ENCODE measurements around the gene ITSN1.
A peak's percentile ranks its signal among the peaks of the same experiment; 100 is the strongest.
"Not testable (repeated sequence)": the region's sequence is repeated elsewhere in the genome, so short reads cannot be mapped to it uniquely, and the experiment has no call there.

Gene ITSN1

GRCh38 chr21:33698087-33698860, 56.0 kb downstream of the ITSN1 start:
- Histone ChIP-seq H3K4me1 (ENCODE audit: control insufficient read depth, insufficient read depth, low read length) (peaks cover 26% of the 10 kb centered on the region), H3K9ac (ENCODE audit: low read length) (no peak overlapping the region), H3K9me3 (ENCODE audit: control insufficient read depth, insufficient read depth, low read depth, low read length) (no peaks in the 10 kb centered on the region), H3K4me3 (ENCODE audit: low read depth, low read length) (no peak overlapping the region), H3K27ac (ENCODE audit: low read depth, low read length) (no peak overlapping the region), H3K27me3 (ENCODE audit: control insufficient read depth, insufficient read depth, low read length) (no peaks in the 10 kb centered on the region), H3K36me3 (ENCODE audit: control insufficient read depth, insufficient read depth, low read length) (no peaks in the 10 kb centered on the region)

- Histone ChIP-seq H3K9ac (ENCODE audit: low read length) (no peak overlapping the region), H3K9me3 (ENCODE audit: control insufficient read depth, insufficient read depth, low read depth, low read length) (no peaks in the 10 kb centered on the region), H3K27ac (ENCODE audit: low read depth, low read length) (no peak overlapping the region), H3K4me3 (ENCODE audit: low read depth, low read length) (no peak overlapping the region), H3K36me3 (ENCODE audit: control insufficient read depth, insufficient read depth, low read length) (no peaks in the 10 kb centered on the region), H3K27me3 (ENCODE audit: control insufficient read depth, insufficient read depth, low read length) (no peaks in the 10 kb centered on the region), H3K4me1 (ENCODE audit: control insufficient read depth, insufficient read depth, low read length) (peaks cover 34% of the 10 kb centered on the region)
Measured at GRCh38 chr21:33699277-33699676, 57.0 kb downstream of the ITSN1 start.

- H3K4me3 ChIP-seq (ENCODE audit: low read depth, low read length): no peak overlapping the region
- no peak overlapping the region for H3K9ac ChIP-seq (ENCODE audit: low read length)
- peaks cover 30% of the 10 kb centered on the region for H3K4me1 ChIP-seq (ENCODE audit: control insufficient read depth, insufficient read depth, low read length)
- H3K27me3 ChIP-seq (ENCODE audit: control insufficient read depth, insufficient read depth, low read length): no peaks in the 10 kb centered on the region
- no peaks in the 10 kb centered on the region for H3K36me3 ChIP-seq (ENCODE audit: control insufficient read depth, insufficient read depth, low read length)
- H3K9me3 ChIP-seq (ENCODE audit: control insufficient read depth, insufficient read depth, low read depth, low read length): no peaks in the 10 kb centered on the region
- H3K27ac ChIP-seq (ENCODE audit: low read depth, low read length): no peak overlapping the region
Measured at GRCh38 chr21:33700491-33700890, 58.2 kb downstream of the ITSN1 start.

- peak overlapping the region; percentile 46; the same call in 1 of the 2 replicates for H3K27ac ChIP-seq (ENCODE audit: low read depth, low read length)
- no peak overlapping the region for H3K4me3 ChIP-seq (ENCODE audit: low read depth, low read length)
- peaks cover 6% of the 10 kb centered on the region; the same call in 1 of the 2 replicates for H3K9me3 ChIP-seq (ENCODE audit: control insufficient read depth, insufficient read depth, low read depth, low read length)
- H3K27me3 ChIP-seq (ENCODE audit: control insufficient read depth, insufficient read depth, low read length): no peaks in the 10 kb centered on the region
- H3K36me3 ChIP-seq (ENCODE audit: control insufficient read depth, insufficient read depth, low read length): peaks cover 1% of the 10 kb centered on the region
- no peak overlapping the region for H3K9ac ChIP-seq (ENCODE audit: low read length)
- peaks cover 9% of the 10 kb centered on the region for H3K4me1 ChIP-seq (ENCODE audit: control insufficient read depth, insufficient read depth, low read length)
Measured at GRCh38 chr21:33703750-33704606, 61.7 kb downstream of the ITSN1 start.

- no peaks in the 10 kb centered on the region for H3K27me3 ChIP-seq (ENCODE audit: control insufficient read depth, insufficient read depth, low read length)
- H3K9me3 ChIP-seq (ENCODE audit: control insufficient read depth, insufficient read depth, low read depth, low read length): peaks cover 9% of the 10 kb centered on the region; the same call in 1 of the 2 replicates
- no peak overlapping the region for H3K9ac ChIP-seq (ENCODE audit: low read length)
- peaks cover 3% of the 10 kb centered on the region for H3K36me3 ChIP-seq (ENCODE audit: control insufficient read depth, insufficient read depth, low read length)
- H3K4me3 ChIP-seq (ENCODE audit: low read depth, low read length): no peak overlapping the region
- H3K27ac ChIP-seq (ENCODE audit: low read depth, low read length): no peak overlapping the region
- peaks cover 19% of the 10 kb centered on the region for H3K4me1 ChIP-seq (ENCODE audit: control insufficient read depth, insufficient read depth, low read length)
Measured at GRCh38 chr21:33707846-33708245, 65.5 kb downstream of the ITSN1 start.

- H3K9ac ChIP-seq (ENCODE audit: low read length): no peak overlapping the region
- H3K4me1 ChIP-seq (ENCODE audit: control insufficient read depth, insufficient read depth, low read length): peaks cover 11% of the 10 kb centered on the region; the same call in 1 of the 2 replicates
- H3K4me3 ChIP-seq (ENCODE audit: low read depth, low read length): no peak overlapping the region
- peak overlapping the region; percentile 26; the same call in 1 of the 2 replicates for H3K27ac ChIP-seq (ENCODE audit: low read depth, low read length)
- H3K27me3 ChIP-seq (ENCODE audit: control insufficient read depth, insufficient read depth, low read length): no peaks in the 10 kb centered on the region
- peaks cover 3% of the 10 kb centered on the region for H3K36me3 ChIP-seq (ENCODE audit: control insufficient read depth, insufficient read depth, low read length)
- H3K9me3 ChIP-seq (ENCODE audit: control insufficient read depth, insufficient read depth, low read depth, low read length): peaks cover 9% of the 10 kb centered on the region; the same call in 1 of the 2 replicates
Measured at GRCh38 chr21:33708874-33709273, 66.6 kb downstream of the ITSN1 start.

GRCh38 chr21:33712022-33712803, 69.9 kb downstream of the ITSN1 start:
- H3K9ac ChIP-seq (ENCODE audit: low read length): no peak overlapping the region
- H3K9me3 ChIP-seq (ENCODE audit: control insufficient read depth, insufficient read depth, low read depth, low read length): peaks cover 9% of the 10 kb centered on the region; the same call in 1 of the 2 replicates
- H3K36me3 ChIP-seq (ENCODE audit: control insufficient read depth, insufficient read depth, low read length): peaks cover 3% of the 10 kb centered on the region
- peaks cover 9% of the 10 kb centered on the region; the same call in 1 of the 2 replicates for H3K4me1 ChIP-seq (ENCODE audit: control insufficient read depth, insufficient read depth, low read length)
- H3K27me3 ChIP-seq (ENCODE audit: control insufficient read depth, insufficient read depth, low read length): no peaks in the 10 kb centered on the region
- no peak overlapping the region for H3K4me3 ChIP-seq (ENCODE audit: low read depth, low read length)
- no peak overlapping the region for H3K27ac ChIP-seq (ENCODE audit: low read depth, low read length)

- Histone ChIP-seq H3K27me3 (ENCODE audit: control insufficient read depth, insufficient read depth, low read length) (no peaks in the 10 kb centered on the region), H3K4me1 (ENCODE audit: control insufficient read depth, insufficient read depth, low read length) (no peaks in the 10 kb centered on the region), H3K36me3 (ENCODE audit: control insufficient read depth, insufficient read depth, low read length) (peaks cover 32% of the 10 kb centered on the region), H3K4me3 (ENCODE audit: low read depth, low read length) (no peak overlapping the region), H3K27ac (ENCODE audit: low read depth, low read length) (no peak overlapping the region), H3K9ac (ENCODE audit: low read length) (no peak overlapping the region), H3K9me3 (ENCODE audit: control insufficient read depth, insufficient read depth, low read depth, low read length) (no peaks in the 10 kb centered on the region)
Measured at GRCh38 chr21:33721081-33721480, 78.8 kb downstream of the ITSN1 start.

GRCh38 chr21:33729139-33729538, 86.8 kb downstream of the ITSN1 start:
- not testable (repeated sequence) for H3K27me3 ChIP-seq (ENCODE audit: control insufficient read depth, insufficient read depth, low read length); H3K4me3 ChIP-seq (ENCODE audit: low read depth, low read length)

GRCh38 chr21:33729641-33730040, 87.3 kb downstream of the ITSN1 start:
- no peak overlapping the region for H3K4me3 ChIP-seq (ENCODE audit: low read depth, low read length)
- H3K36me3 ChIP-seq (ENCODE audit: control insufficient read depth, insufficient read depth, low read length): peaks cover 11% of the 10 kb centered on the region; the same call in 1 of the 2 replicates
- H3K27me3 ChIP-seq (ENCODE audit: control insufficient read depth, insufficient read depth, low read length): no peaks in the 10 kb centered on the region
- H3K27ac ChIP-seq (ENCODE audit: low read depth, low read length): no peak overlapping the region
- no peak overlapping the region for H3K9ac ChIP-seq (ENCODE audit: low read length)
- peaks cover 18% of the 10 kb centered on the region for H3K4me1 ChIP-seq (ENCODE audit: control insufficient read depth, insufficient read depth, low read length)
- no peaks in the 10 kb centered on the region for H3K9me3 ChIP-seq (ENCODE audit: control insufficient read depth, insufficient read depth, low read depth, low read length)

More at GRCh38 chr21:33729139-33729538, 86.8 kb downstream of the ITSN1 start:
- Histone ChIP-seq H3K4me1 (ENCODE audit: control insufficient read depth, insufficient read depth, low read length) (peaks cover 18% of the 10 kb centered on the region), H3K36me3 (ENCODE audit: control insufficient read depth, insufficient read depth, low read length) (peaks cover 15% of the 10 kb centered on the region)
- not testable (repeated sequence) for H3K9ac ChIP-seq (ENCODE audit: low read length); H3K9me3 ChIP-seq (ENCODE audit: control insufficient read depth, insufficient read depth, low read depth, low read length); H3K27ac ChIP-seq (ENCODE audit: low read depth, low read length)

All from HUES6 (cell line).